Activated B cell treated with CpG ODN at 0.5 μM for 24 hours (primary cell): Measurements from ENCODE around the gene DLEC1. TPM values are rescaled to one million over a fixed set of nuclear protein-coding genes. Genes with fewer than 3 reads are reported as not detected.

Experiments
- ATAC-seq: fragments of 200-7000 bp; cut with Tn5 transposase; one replicate; pipeline ENCODE4 v1.10.0; 2021; ENCODE audit warnings: low read depth, mild to moderate bottlenecking, moderate library complexity
- CTCF ChIA-PET: fragments of 350-600 bp; sonication (Branson Sonifier 250); formaldehyde crosslinking; loops from one replicate; lab custom pipeline; 2021; ENCODE audit warnings: antibody characterized with exemption; lab: Charles Lee
- POLR2A ChIA-PET: fragments of 350-600 bp; sonication (Branson Sonifier 250); formaldehyde crosslinking; loops from one replicate; lab custom pipeline; 2021; ENCODE audit warnings: antibody characterized with exemption; lab: Charles Lee
- DNase-seq: peaks from one replicate; pipeline ENCODE4 v3.0.0; 2022
- H3K27ac Mint-ChIP-seq: one replicate; pipeline ENCODE4 v1.8.0; 2020; ENCODE audit warnings: mixed read lengths
- H3K27me3 Mint-ChIP-seq: one replicate; pipeline ENCODE4 v1.8.0; 2021; ENCODE audit warnings: mixed read lengths
- H3K36me3 Mint-ChIP-seq: one replicate; pipeline ENCODE4 v1.8.0; 2021; ENCODE audit warnings: low read depth, mixed read lengths
- H3K4me1 Mint-ChIP-seq: one replicate; pipeline ENCODE4 v1.8.0; 2021; ENCODE audit warnings: mixed read lengths
- H3K4me3 Mint-ChIP-seq: one replicate; pipeline ENCODE4 v1.8.0; 2020; ENCODE audit warnings: mild to moderate bottlenecking, mixed read lengths
- H3K9me3 Mint-ChIP-seq: one replicate; pipeline ENCODE4 v1.8.0; 2020; ENCODE audit warnings: mixed read lengths
- CTCF ChIP-seq: fragments of 200-600 bp; IDR thresholded peaks from one replicate; pipeline ENCODE4 v1.8.0; 2022; ENCODE audit warnings: antibody characterized with exemption, mild to moderate bottlenecking
- intact Hi-C: fragments of 100-400 bp; cut with micrococcal nuclease; formaldehyde crosslinking; loops from one replicate; pipeline ENCODE4 v1.15.1; 2024
- total RNA-seq: library from RNA; stranded (reverse); gene quantifications from 2 replicates; pipeline ENCODE4 v1.2.3, GENCODE V29; 2022

Gene DLEC1
- total RNA-seq, 1 donor from 2014 or later = 0.11 TPM

DNA sequence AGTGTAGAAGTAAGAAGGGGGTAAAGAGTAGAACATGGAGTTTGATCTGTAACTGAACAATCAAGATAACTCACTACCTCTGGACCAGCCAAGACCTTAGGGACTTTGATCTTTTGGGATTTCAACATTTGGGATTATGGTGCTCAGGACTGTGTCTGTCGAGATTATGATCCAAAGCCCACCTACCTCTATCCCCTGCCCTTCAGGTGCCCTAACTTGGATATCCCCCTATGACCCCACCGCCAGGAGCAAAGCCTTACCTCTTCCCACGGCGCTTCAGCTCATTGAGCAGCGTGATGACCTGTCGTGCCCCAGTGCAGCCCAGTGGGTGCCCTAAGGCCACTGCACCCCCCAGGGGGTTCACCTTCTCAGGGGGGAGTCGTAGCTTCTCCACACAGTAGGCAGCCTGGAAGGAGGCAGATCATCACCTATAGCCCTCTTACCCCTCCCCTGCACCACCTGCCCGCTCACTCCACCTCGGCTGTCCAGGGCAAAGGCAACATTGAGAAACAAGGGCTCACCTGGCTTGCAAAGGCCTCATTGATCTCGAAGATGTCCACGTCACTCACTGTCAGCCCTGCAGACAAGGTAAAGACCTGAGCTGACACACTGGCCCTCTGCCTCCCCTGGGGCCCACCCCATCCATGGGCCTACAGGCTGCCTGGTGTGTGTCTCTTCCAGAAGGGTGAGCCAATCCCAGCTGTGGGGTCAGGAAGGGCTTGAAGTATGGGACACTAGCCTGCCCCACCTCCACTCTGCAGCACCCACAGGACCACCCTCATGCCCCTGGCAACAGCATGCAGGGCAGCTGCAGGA lies 86.5 kb downstream of the DLEC1 start:
- intact Hi-C loops = no loop called here
- no peaks in the 10 kb centered on the region for H3K27me3 Mint-ChIP-seq
- H3K9me3 Mint-ChIP-seq = no peaks in the 10 kb centered on the region
- peaks cover 88% of the 10 kb centered on the region for H3K36me3 Mint-ChIP-seq
- no peak overlapping the region for H3K27ac Mint-ChIP-seq
- ATAC-seq (no peak), DNase-seq (no peak)
- CTCF ChIA-PET = no interaction called here
- no peak for TF ChIP-seq CTCF
- peaks cover 2% of the 10 kb centered on the region for H3K4me1 Mint-ChIP-seq
- POLR2A ChIA-PET = no interaction called here
- H3K4me3 Mint-ChIP-seq = no peak overlapping the region

DNA sequence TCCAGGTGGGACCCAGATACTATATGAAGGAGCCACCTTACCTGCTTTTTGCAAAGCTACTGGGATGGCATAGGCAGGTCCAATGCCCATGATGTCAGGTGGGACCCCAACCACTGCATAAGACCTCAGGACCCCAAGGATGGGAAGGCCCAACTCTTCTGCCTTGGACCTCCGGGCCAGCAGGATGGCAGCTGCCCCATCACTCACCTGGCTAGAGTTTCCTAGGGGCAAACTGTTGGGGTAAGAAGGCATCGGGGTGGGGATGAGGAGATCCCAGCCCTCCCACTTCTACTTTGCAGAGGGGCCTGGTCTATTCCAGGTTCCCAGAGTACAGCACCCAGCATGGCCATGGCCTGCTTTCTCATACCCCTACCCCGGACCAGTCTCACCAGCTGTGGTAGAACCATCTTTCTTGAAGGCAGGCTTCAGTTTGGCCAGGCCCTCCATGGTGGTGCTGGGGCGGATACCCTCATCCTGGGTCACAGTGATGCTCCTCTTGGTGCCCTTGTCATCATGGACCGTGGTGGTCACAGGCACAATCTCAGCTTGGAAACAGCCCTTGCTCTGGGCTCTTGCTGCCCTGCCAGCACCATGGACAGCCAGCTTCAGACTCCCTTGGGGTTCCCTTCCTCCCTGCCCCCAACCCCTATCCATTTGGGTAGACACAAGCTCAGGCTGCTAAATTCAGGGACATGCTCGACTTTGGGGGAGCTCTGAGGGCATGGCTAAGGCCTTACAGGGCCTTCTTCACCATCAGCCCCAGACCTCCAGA lies 87.3 kb downstream of the DLEC1 start:
- POLR2A ChIA-PET = no interaction called here
- Mint-ChIP-seq H3K4me1 (peaks cover 5% of the 10 kb centered on the region), H3K27ac (no peak overlapping the region), H3K27me3 (no peaks in the 10 kb centered on the region), H3K36me3 (peaks cover 89% of the 10 kb centered on the region), H3K9me3 (no peaks in the 10 kb centered on the region), H3K4me3 (no peak overlapping the region)
- intact Hi-C loops = no loop called here
- CTCF ChIA-PET = interaction anchor here (0.6 kb wide), 1 partner anchor 1261 kb away, joined by 3 read pairs; no protein-coding TSS in a partner anchor
- TF ChIP-seq CTCF = no peak
- DNase-seq = no peak
- no peak for ATAC-seq

GRCh38 chr3:38127611-38128302 lies 88.7 kb downstream of the DLEC1 start:
- POLR2A ChIA-PET = interaction anchor here (0.7 to 1.7 kb wide), 2 partner anchors 9 to 1962 kb away, joined by 5 to 7 read pairs; partner anchors contain the start of gene ACAA1
- no peak overlapping the region for H3K4me3 Mint-ChIP-seq

GRCh38 chr3:38128303-38128655 lies 89.3 kb downstream of the DLEC1 start:
- intact Hi-C loops = no loop called here
- Mint-ChIP-seq H3K9me3 (no peaks in the 10 kb centered on the region), H3K27ac (no peak overlapping the region), H3K4me1 (peaks cover 7% of the 10 kb centered on the region), H3K27me3 (no peaks in the 10 kb centered on the region), H3K36me3 (peaks cover 89% of the 10 kb centered on the region), H3K4me3 (no peak overlapping the region)
- ATAC-seq = no peak
- no peak for DNase-seq
- no peak for TF ChIP-seq CTCF
- ChIA-PET POLR2A (interaction anchor here (1.7 kb wide), 1 partner anchor 8 kb away, joined by 7 read pairs; the partner anchor contains the start of gene ACAA1), CTCF (interaction anchor here (0.9 kb wide), 1 partner anchor 218 kb away, joined by 3 read pairs; the partner anchor contains the start of gene XYLB)

More at GRCh38 chr3:38127611-38128302, 88.7 kb downstream of the DLEC1 start:
- no peak for DNase-seq
- no peak overlapping the region for H3K27ac Mint-ChIP-seq
- intact Hi-C loops = no loop called here
- peaks cover 7% of the 10 kb centered on the region for H3K4me1 Mint-ChIP-seq
- no peak for TF ChIP-seq CTCF
- H3K36me3 Mint-ChIP-seq = peaks cover 89% of the 10 kb centered on the region
- no peaks in the 10 kb centered on the region for H3K9me3 Mint-ChIP-seq
- CTCF ChIA-PET = interaction anchor here (0.9 kb wide), 1 partner anchor 219 kb away, joined by 3 read pairs; the partner anchor contains the start of gene XYLB
- H3K27me3 Mint-ChIP-seq = no peaks in the 10 kb centered on the region
- ATAC-seq = no peak
